Thoracic aorta (tissue), 2 donors: ENCODE results near the gene SH3RF1. TPM values are rescaled to one million over a fixed set of nuclear protein-coding genes. Genes with fewer than 3 reads are reported as not detected.

Source experiments
- ATAC-seq: fragments of 150-250 bp; one replicate; pipeline ENCODE4 v1.8.0; 2017; ENCODE audit warnings: low read depth; ENCODE audit not compliant: insufficient number of reproducible peaks, low FRiP score
- DNase-seq: peaks from one replicate; pipeline ENCODE4 v3.0.0-alpha.2; 2020; ENCODE audit warnings: low spot score
- H3K27ac ChIP-seq, 2 donors: fragments of 200-600 bp; sonication (generic); 1 replicate in 1 of 2; 2 replicates in 1 of 2; pipeline ENCODE4 v1.5.1; 2016; ENCODE audit warnings: mild to moderate bottlenecking in 2 of 2, moderate library complexity in 2 of 2
- H3K27me3 ChIP-seq: fragments of 200-600 bp; sonication (generic); replicated peaks from 2 replicates; pipeline ENCODE4 v1.6.0; 2016; ENCODE audit warnings: mild to moderate bottlenecking; ENCODE audit not compliant: insufficient read depth
- H3K36me3 ChIP-seq: fragments of 200-600 bp; sonication (generic); one replicate; pipeline ENCODE4 v1.5.1; 2016
- H3K4me1 ChIP-seq, 2 donors: fragments of 200-600 bp; sonication (generic); 1 replicate in 1 of 2; 2 replicates in 1 of 2; pipeline versions ENCODE4 v1.5.1 to v1.6.0; 2016; ENCODE audit warnings: low read depth in 2 of 2, mild to moderate bottlenecking in 1 of 2; ENCODE audit not compliant: control insufficient read depth in 1 of 2
- H3K4me3 ChIP-seq: fragments of 200-600 bp; sonication (generic); 2 replicates; pipeline ENCODE4 v1.5.1; 2016; ENCODE audit warnings: mild to moderate bottlenecking
- H3K9me3 ChIP-seq: fragments of 200-600 bp; sonication (generic); 2 replicates; pipeline ENCODE4 v1.5.1; 2016
- total RNA-seq, 2 donors: library from RNA; depleted of rRNA; stranded (reverse); fragments of >200 nt; gene quantifications; one replicate each; pipeline versions ENCODE4 v1.1.0 to v1.2.3, GENCODE V29; 2016
- TF ChIP-seq, protein P1 (sequence below): fragments of 200-600 bp; sonication (generic); IDR thresholded peaks from one replicate; pipeline ENCODE4 v1.5.1; 2019; ENCODE audit warnings: antibody characterized with exemption

The SH3RF1 gene
- total RNA-seq, 2 donors from 2014 or later = 21.9 to 24.6 TPM

DNA sequence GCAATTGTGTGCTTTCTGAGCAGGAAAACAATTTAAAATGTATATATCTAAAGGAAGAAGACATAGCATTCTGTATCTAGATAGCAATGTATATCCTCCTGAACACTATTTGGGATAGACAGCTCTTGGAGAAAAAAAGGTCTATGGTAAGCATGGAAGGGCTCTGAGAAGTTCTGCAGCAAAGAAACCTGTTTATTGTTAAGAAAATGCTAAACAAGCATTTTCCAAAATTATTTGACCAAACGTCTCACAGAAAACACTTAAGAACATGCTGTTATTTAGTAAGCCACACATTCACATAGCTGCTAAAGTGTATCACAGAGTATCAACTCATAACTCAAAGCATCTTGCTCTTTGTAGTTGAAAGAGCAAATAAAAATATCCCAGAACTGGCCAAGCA, 67.9 kb downstream of the SH3RF1 start:
- Histone ChIP-seq H3K4me1 (peaks cover 21 to 60% of the 10 kb centered on the region in 2 donors), H3K9me3 (no peaks in the 10 kb centered on the region)
- no peak for ATAC-seq

DNA sequence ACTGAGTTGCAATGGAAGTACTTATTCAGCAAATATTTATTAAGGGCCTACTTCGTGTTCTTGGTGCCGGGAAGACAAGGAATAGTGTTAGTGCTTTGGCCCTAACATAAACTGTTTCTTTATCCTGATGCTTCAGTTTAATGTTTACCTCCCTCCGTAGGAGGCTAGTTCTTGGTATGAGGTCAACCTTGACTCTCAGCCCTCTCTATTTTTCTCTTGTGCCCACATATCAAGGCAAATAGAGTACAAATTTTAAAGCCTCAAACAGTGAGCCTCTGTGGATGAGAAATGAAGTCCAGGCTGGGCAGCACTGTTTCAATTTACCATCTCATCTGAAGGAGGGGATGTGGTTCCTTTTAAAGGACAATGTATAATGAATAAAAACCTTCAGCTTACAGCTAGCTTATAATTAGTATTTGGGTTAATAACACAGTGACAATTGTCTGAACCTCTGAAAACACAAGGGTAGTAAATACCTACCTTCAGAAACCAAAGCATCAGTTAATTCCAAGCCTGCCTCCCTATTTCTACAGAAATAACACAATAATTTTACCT, 68.5 kb downstream of the SH3RF1 start:
- Histone ChIP-seq H3K4me1 (peaks cover 21 to 60% of the 10 kb centered on the region in 2 donors), H3K4me3 (no peak overlapping the region), H3K36me3 (no peaks in the 10 kb centered on the region), H3K9me3 (no peaks in the 10 kb centered on the region), H3K27ac (peak overlapping the region; percentile 49 to 55), H3K27me3 (no peaks in the 10 kb centered on the region)
- no peak for DNase-seq
- TF ChIP-seq, protein P1, sequence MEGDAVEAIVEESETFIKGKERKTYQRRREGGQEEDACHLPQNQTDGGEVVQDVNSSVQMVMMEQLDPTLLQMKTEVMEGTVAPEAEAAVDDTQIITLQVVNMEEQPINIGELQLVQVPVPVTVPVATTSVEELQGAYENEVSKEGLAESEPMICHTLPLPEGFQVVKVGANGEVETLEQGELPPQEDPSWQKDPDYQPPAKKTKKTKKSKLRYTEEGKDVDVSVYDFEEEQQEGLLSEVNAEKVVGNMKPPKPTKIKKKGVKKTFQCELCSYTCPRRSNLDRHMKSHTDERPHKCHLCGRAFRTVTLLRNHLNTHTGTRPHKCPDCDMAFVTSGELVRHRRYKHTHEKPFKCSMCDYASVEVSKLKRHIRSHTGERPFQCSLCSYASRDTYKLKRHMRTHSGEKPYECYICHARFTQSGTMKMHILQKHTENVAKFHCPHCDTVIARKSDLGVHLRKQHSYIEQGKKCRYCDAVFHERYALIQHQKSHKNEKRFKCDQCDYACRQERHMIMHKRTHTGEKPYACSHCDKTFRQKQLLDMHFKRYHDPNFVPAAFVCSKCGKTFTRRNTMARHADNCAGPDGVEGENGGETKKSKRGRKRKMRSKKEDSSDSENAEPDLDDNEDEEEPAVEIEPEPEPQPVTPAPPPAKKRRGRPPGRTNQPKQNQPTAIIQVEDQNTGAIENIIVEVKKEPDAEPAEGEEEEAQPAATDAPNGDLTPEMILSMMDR = no peak
- ATAC-seq = no peak

More for the DNA sequence above, 67.9 kb downstream of the SH3RF1 start:
- H3K27me3 ChIP-seq = no peaks in the 10 kb centered on the region
- peak overlapping the region in 1 of 2 donors; percentile 55 for H3K27ac ChIP-seq
- no peaks in the 10 kb centered on the region for H3K36me3 ChIP-seq
- TF ChIP-seq, protein P1 = no peak
- H3K4me3 ChIP-seq = no peak overlapping the region
- DNase-seq = no peak

- DNase-seq = no peak
- Histone ChIP-seq H3K27me3 (no peaks in the 10 kb centered on the region), H3K9me3 (no peaks in the 10 kb centered on the region), H3K36me3 (no peaks in the 10 kb centered on the region), H3K4me3 (peak overlapping the region; percentile 20), H3K4me1 (peaks cover 21 to 60% of the 10 kb centered on the region in 2 donors), H3K27ac (peak overlapping the region; percentile 49 to 55)
- TF ChIP-seq, protein P1 = no peak
- no peak for ATAC-seq
These were observed 69.3 kb downstream of the SH3RF1 start for GRCh38 chr4:169201222-169202144.

DNA sequence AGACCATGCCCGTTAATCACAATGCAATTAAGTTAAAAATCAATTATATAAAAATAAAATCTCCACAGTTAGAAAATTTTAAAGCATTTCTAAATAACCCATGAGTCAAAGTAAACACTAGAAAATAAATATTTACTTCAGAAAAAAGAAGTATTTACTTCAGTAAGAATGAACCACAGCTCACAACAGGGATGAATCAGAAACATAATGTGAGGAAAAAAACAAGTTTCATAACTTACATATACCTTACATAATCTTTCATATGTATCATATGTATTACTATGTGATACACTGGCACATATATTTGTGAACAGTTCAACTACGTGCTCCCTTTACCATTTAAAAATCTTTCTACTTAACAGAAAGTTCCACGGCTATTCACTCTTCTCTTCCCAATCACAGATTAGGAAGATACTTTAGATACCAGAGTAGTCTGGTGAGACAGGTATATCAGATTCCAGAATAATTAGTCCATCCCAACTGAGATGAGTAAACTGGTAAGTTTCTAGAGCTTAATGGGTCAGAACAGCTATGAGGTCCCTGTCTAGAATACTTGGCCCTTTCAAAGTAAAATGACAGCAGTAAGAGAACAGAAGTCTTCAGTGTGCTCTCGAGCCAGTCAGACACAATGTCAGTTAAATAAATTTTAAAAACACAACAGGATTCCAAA, 70.3 kb downstream of the SH3RF1 start:
- no peak for ATAC-seq
- DNase-seq = no peak
- peaks cover under 1% of the 10 kb centered on the region for H3K9me3 ChIP-seq
- H3K4me1 ChIP-seq = peaks cover 18 to 52% of the 10 kb centered on the region in 2 donors
- H3K36me3 ChIP-seq = no peaks in the 10 kb centered on the region
- peak overlapping the region; percentile 49 to 55 for H3K27ac ChIP-seq
- H3K27me3 ChIP-seq = no peaks in the 10 kb centered on the region
- TF ChIP-seq, protein P1 = no peak
- H3K4me3 ChIP-seq = no peak overlapping the region

GRCh38 chr4:169199184-169199583, 71.6 kb downstream of the SH3RF1 start:
- TF ChIP-seq, protein P1 = no peak
- Histone ChIP-seq H3K9me3 (peaks cover 5% of the 10 kb centered on the region), H3K36me3 (no peaks in the 10 kb centered on the region), H3K4me3 (no peak overlapping the region), H3K27me3 (no peaks in the 10 kb centered on the region), H3K27ac (no peak overlapping the region), H3K4me1 (peaks cover 14 to 39% of the 10 kb centered on the region in 2 donors)
- ATAC-seq (no peak), DNase-seq (no peak)
